Loucy (cell line): Measurements from ENCODE around the gene NPIPB2.
"Not testable (repeated sequence)": the region's sequence is repeated elsewhere in the genome, so short reads cannot be mapped to it uniquely, and the experiment has no call there.

Experiments used
- H2AFZ ChIP-seq: fragments of 200-600 bp; sonication (generic); 2 replicates; pipeline ENCODE4 v1.6.0; 2016; ENCODE audit warnings: antibody characterized with exemption, mild to moderate bottlenecking, low read length, moderate library complexity
- H3F3A ChIP-seq: fragments of 200-600 bp; 2 replicates; pipeline ENCODE4 v1.6.0; 2016; ENCODE audit warnings: antibody characterized with exemption, low read depth, mild to moderate bottlenecking
- H3K27me3 ChIP-seq: fragments of 200-600 bp; sonication (generic); 2 replicates; pipeline ENCODE4 v1.6.1; 2014; ENCODE audit warnings: low read length, mild to moderate bottlenecking; ENCODE audit not compliant: insufficient read depth, poor library complexity, severe bottlenecking
- H3K36me3 ChIP-seq: fragments of 200-600 bp; sonication (generic); 2 replicates; pipeline ENCODE4 v1.6.1; 2016; ENCODE audit warnings: low read length; ENCODE audit not compliant: insufficient read depth
- H3K4me1 ChIP-seq: fragments of 200-600 bp; sonication (generic); 2 replicates; pipeline ENCODE4 v1.5.1; 2014; ENCODE audit warnings: low read length, mild to moderate bottlenecking; ENCODE audit not compliant: insufficient read depth, poor library complexity, severe bottlenecking
- H3K4me2 ChIP-seq: fragments of 200-600 bp; sonication (generic); 2 replicates; pipeline ENCODE4 v1.6.0; 2014; ENCODE audit warnings: antibody characterized with exemption, low read length, low read depth, mild to moderate bottlenecking; ENCODE audit not compliant: poor library complexity, severe bottlenecking
- H3K4me3 ChIP-seq: fragments of 200-600 bp; sonication (generic); 2 replicates; pipeline ENCODE4 v1.5.1; 2014; ENCODE audit warnings: low read length, mild to moderate bottlenecking, mixed read lengths; ENCODE audit not compliant: poor library complexity, severe bottlenecking
- H3K79me2 ChIP-seq: fragments of 200-600 bp; sonication (generic); 2 replicates; pipeline ENCODE4 v1.6.1; 2014; ENCODE audit warnings: low read length; ENCODE audit not compliant: insufficient read depth
- H3K9ac ChIP-seq: fragments of 200-600 bp; sonication (generic); 2 replicates; pipeline ENCODE4 v1.6.0; 2014; ENCODE audit warnings: mild to moderate bottlenecking, low read depth, low read length, moderate library complexity; ENCODE audit not compliant: poor library complexity, severe bottlenecking
- H3K9me2 ChIP-seq: fragments of 200-600 bp; sonication (generic); replicated peaks from 2 replicates; pipeline ENCODE4 v1.6.1; 2016; ENCODE audit warnings: low read depth, low read length, mixed read lengths
- H3K9me3 ChIP-seq: fragments of 200-600 bp; sonication (generic); 2 replicates; pipeline ENCODE4 v1.6.1; 2014; ENCODE audit warnings: mild to moderate bottlenecking, antibody characterized with exemption, low read length, low read depth; ENCODE audit not compliant: insufficient read depth
- H4K20me1 ChIP-seq: fragments of 200-600 bp; sonication (generic); 2 replicates; pipeline ENCODE4 v1.6.0; 2014; ENCODE audit warnings: antibody characterized with exemption, low read length, mild to moderate bottlenecking; ENCODE audit not compliant: insufficient read depth, poor library complexity, severe bottlenecking
- CTCF ChIP-seq: fragments of 200-600 bp; sonication (generic); conservative IDR thresholded peaks from 2 replicates; pipeline ENCODE4 v1.5.1; 2014; ENCODE audit warnings: mild to moderate bottlenecking, antibody characterized with exemption, low read length
- EZH2phosphoT487 ChIP-seq: fragments of 200-600 bp; IDR thresholded peaks from 2 replicates; pipeline ENCODE4 v1.6.1; 2018; ENCODE audit warnings: antibody characterized with exemption, mild to moderate bottlenecking, moderate library complexity, borderline replicate concordance

NPIPB2 gene

GRCh38 chr16:11946433-11946832, 4.6 kb upstream of the NPIPB2 start:
- H4K20me1 ChIP-seq: no peaks in the 10 kb centered on the region
- no peaks in the 10 kb centered on the region for H3K4me1 ChIP-seq
- H3K9me3 ChIP-seq: no peaks in the 10 kb centered on the region
- H3K79me2 ChIP-seq: no peaks in the 10 kb centered on the region
- H3F3A ChIP-seq: no peaks in the 10 kb centered on the region
- no peaks in the 10 kb centered on the region for H3K36me3 ChIP-seq
- no peak overlapping the region for H3K9ac ChIP-seq
- H3K4me2 ChIP-seq: no peak overlapping the region
- no peak for TF ChIP-seq EZH2phosphoT487
- no peak for TF ChIP-seq CTCF
- no peak overlapping the region for H3K4me3 ChIP-seq
- H3K27me3 ChIP-seq: no peaks in the 10 kb centered on the region
- H3K9me2 ChIP-seq: no peaks in the 10 kb centered on the region
- H2AFZ ChIP-seq: no peak overlapping the region

- not testable (repeated sequence) for H3K36me3 ChIP-seq, H3K9ac ChIP-seq, H3K27me3 ChIP-seq, H3K9me2 ChIP-seq, H4K20me1 ChIP-seq, H3K9me3 ChIP-seq, H3K4me3 ChIP-seq, H3K79me2 ChIP-seq, H2AFZ ChIP-seq, H3F3A ChIP-seq, H3K4me2 ChIP-seq, H3K4me1 ChIP-seq
Measured at GRCh38 chr16:11927350-11927749, 14.5 kb downstream of the NPIPB2 start.

GRCh38 chr16:11924046-11924445, 17.8 kb downstream of the NPIPB2 start:
- H3K9me2 ChIP-seq, H2AFZ ChIP-seq, H3F3A ChIP-seq, H3K4me1 ChIP-seq, H3K9me3 ChIP-seq, H3K4me2 ChIP-seq, H3K36me3 ChIP-seq, H3K4me3 ChIP-seq, H3K79me2 ChIP-seq, H3K9ac ChIP-seq, H4K20me1 ChIP-seq, H3K27me3 ChIP-seq: not testable (repeated sequence)

GRCh38 chr16:11916524-11917285, 25.1 kb downstream of the NPIPB2 start:
- peaks cover 13% of the 10 kb centered on the region for H3K4me1 ChIP-seq
- H3K9ac ChIP-seq: peak overlapping the region; percentile 56
- no peak for TF ChIP-seq EZH2phosphoT487
- no peak for TF ChIP-seq CTCF
- no peaks in the 10 kb centered on the region for H3F3A ChIP-seq
- no peaks in the 10 kb centered on the region for H3K36me3 ChIP-seq
- no peaks in the 10 kb centered on the region for H3K9me3 ChIP-seq
- peak overlapping the region; percentile 71 for H3K4me3 ChIP-seq
- peak overlapping the region; percentile 94 for H2AFZ ChIP-seq
- no peaks in the 10 kb centered on the region for H3K27me3 ChIP-seq
- no peaks in the 10 kb centered on the region for H3K9me2 ChIP-seq
- H3K4me2 ChIP-seq: peak overlapping the region; percentile 71
- peaks cover 25% of the 10 kb centered on the region for H4K20me1 ChIP-seq
- peaks cover 37% of the 10 kb centered on the region for H3K79me2 ChIP-seq
